ENCODE data around the gene PCARE. TPM values are rescaled to one million over a fixed set of nuclear protein-coding genes. Genes with fewer than 3 reads are reported as not detected.
"Not testable (repeated sequence)": the region's sequence is repeated elsewhere in the genome, so short reads cannot be mapped to it uniquely, and the experiment has no call there.

The PCARE gene
- total and polyA plus RNA-seq, 2 experiments from 2014 or later = 0.34 to 0.57 TPM

DNA sequence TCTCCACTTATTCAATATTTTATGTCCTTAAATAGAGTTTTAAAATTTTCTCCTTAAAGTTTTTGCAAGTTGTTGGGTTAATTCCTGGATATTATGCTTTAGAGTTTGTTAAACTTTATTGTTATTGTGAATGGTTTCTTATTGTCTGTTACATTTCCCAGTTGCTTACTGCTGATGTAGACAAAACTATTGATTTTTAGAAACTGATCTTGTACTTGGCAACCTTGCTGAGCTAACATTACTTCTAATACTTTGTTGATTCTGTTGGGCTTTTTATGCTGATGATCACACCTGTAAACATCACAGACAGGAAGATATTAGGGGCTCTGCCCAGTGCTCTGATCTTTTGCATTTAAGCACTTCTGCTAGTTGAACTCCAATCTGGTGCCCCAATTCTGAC lies 38.1 kb upstream of the PCARE start:
- no peak overlapping the region for H3K4me3 ChIP-seq
- H3K9me3 ChIP-seq (ENCODE audit: low read depth) = no peaks in the 10 kb centered on the region
- TF ChIP-seq, protein P1, sequence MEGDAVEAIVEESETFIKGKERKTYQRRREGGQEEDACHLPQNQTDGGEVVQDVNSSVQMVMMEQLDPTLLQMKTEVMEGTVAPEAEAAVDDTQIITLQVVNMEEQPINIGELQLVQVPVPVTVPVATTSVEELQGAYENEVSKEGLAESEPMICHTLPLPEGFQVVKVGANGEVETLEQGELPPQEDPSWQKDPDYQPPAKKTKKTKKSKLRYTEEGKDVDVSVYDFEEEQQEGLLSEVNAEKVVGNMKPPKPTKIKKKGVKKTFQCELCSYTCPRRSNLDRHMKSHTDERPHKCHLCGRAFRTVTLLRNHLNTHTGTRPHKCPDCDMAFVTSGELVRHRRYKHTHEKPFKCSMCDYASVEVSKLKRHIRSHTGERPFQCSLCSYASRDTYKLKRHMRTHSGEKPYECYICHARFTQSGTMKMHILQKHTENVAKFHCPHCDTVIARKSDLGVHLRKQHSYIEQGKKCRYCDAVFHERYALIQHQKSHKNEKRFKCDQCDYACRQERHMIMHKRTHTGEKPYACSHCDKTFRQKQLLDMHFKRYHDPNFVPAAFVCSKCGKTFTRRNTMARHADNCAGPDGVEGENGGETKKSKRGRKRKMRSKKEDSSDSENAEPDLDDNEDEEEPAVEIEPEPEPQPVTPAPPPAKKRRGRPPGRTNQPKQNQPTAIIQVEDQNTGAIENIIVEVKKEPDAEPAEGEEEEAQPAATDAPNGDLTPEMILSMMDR (IDR thresholded peaks at IDR 0.05; ENCODE audit: low read depth, low read length) = no peak
- H3K36me3 ChIP-seq = no peaks in the 10 kb centered on the region
- DNase-seq (ENCODE audit: low read depth in 1 of 2, low spot score in 1 of 2) = no peak
- peaks cover 6% of the 10 kb centered on the region for H3K4me1 ChIP-seq (ENCODE audit: low read depth)
- peaks cover 22% of the 10 kb centered on the region for H3K27me3 ChIP-seq
- no peak overlapping the region for H3K27ac ChIP-seq

DNA sequence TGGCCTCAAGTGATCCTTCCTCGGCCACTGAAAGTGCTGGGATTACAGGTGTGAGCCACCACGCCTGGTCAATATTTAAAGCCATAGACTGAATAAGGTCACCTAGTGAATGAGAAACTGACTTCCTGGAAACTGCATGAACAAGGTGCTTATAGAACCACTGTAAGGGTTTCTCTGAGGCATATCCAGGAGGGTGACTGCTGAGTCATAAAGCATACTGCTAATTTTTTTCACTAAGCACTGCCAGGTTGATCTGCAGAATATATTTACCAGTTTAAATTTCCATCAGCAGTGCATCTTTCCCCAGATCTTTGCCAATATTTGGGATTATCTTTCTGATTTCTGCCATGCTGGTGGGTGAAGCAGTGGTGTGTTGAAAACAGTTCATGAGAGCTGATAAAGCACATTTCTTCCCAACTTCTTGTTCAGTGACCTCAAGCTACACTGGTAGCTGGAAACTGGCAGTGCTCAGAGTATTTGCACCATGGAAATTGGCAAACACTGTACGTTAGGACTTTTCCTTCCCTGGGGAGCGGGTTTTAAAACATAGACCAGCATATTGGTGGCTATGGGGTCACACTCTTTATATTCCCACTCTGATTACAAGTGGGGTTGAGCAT lies 36.7 kb upstream of the PCARE start:
- Histone ChIP-seq H3K27ac (no peak overlapping the region), H3K9me3 (ENCODE audit: low read depth) (no peaks in the 10 kb centered on the region), H3K27me3 (peaks cover 8% of the 10 kb centered on the region), H3K4me3 (no peak overlapping the region), H3K4me1 (ENCODE audit: low read depth) (peaks cover 6% of the 10 kb centered on the region), H3K36me3 (no peaks in the 10 kb centered on the region)
- no peak for DNase-seq (ENCODE audit: low read depth in 1 of 2, low spot score in 1 of 2)
- TF ChIP-seq, protein P1 (IDR thresholded peaks at IDR 0.05; ENCODE audit: low read depth, low read length) = no peak

DNA sequence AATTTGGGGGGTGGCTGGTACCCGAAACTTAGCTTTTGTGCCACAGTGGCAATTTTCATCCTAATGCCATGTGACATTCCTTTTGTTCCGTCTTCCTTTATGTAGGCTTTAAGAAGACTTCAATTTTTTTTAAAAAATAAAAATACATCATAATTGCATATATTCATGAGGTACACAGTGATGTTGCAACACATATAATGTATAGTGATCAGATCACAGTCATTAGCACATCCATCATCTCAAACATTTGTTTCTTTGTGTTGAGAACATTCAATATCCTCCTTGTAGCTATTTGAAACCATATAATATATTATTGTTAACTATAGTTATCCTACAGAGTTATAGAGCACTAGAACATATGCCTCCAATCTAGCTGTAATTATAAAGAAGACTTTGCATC lies 34.9 kb upstream of the PCARE start:
- Histone ChIP-seq H3K36me3 (no peaks in the 10 kb centered on the region), H3K4me3 (no peak overlapping the region), H3K27me3 (no peaks in the 10 kb centered on the region), H3K27ac (no peak overlapping the region), H3K9me3 (ENCODE audit: low read depth) (no peaks in the 10 kb centered on the region), H3K4me1 (ENCODE audit: low read depth) (peaks cover 6% of the 10 kb centered on the region)
- DNase-seq (ENCODE audit: low read depth in 1 of 2, low spot score in 1 of 2) = no peak
- TF ChIP-seq, protein P1 (IDR thresholded peaks at IDR 0.05; ENCODE audit: low read depth, low read length) = no peak

DNA sequence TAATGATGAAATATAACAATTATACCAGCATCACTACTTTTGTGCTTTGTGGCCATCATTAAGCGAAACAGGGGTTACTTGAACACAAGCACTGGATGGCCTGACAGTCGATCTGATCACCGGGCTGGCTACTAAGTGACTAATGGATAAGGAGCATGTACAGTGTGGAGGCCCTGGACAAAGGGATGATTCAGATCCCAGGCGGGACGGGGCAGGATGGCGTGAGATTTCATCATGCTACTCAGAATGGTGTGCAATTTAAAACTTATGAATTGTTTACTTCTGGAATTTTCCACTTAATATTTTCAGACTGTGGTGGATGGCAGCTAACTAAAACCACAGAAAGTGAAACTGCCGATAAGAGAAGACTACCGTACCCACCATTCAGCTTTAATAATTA lies 33.9 kb upstream of the PCARE start:
- H3K9me3 ChIP-seq (ENCODE audit: low read depth) = no peaks in the 10 kb centered on the region
- no peak overlapping the region for H3K4me3 ChIP-seq
- TF ChIP-seq, protein P1 (IDR thresholded peaks at IDR 0.05; ENCODE audit: low read depth, low read length) = no peak
- H3K4me1 ChIP-seq (ENCODE audit: low read depth) = peaks cover 6% of the 10 kb centered on the region
- H3K36me3 ChIP-seq = no peaks in the 10 kb centered on the region
- H3K27me3 ChIP-seq = no peaks in the 10 kb centered on the region
- no peak overlapping the region for H3K27ac ChIP-seq
- DNase-seq (ENCODE audit: low read depth in 1 of 2, low spot score in 1 of 2) = peak in 1 of 2 donors; percentile 93

DNA sequence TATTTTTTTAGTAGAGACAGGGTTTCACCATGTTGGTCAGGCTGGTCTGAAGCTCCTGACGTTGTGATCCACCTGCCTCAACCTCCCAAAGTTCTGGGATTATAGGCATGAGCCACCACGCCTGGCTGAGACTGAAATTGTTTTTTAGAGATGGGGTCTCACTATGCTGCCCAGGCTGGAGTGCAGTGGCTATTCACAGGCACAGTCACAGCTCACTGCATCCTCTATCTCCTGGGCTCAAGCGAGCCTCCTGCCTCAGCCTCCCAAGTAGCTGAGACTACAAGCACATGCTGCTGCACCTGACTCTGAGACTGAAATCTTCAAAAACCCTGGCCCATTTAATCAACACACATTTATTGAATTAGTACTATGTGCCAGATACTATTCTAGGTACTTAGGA lies 33.2 kb upstream of the PCARE start:
- H3K4me3 ChIP-seq; DNase-seq (ENCODE audit: low read depth in 1 of 2, low spot score in 1 of 2); H3K36me3 ChIP-seq; H3K27me3 ChIP-seq; H3K4me1 ChIP-seq (ENCODE audit: low read depth); H3K9me3 ChIP-seq (ENCODE audit: low read depth); H3K27ac ChIP-seq: not testable (repeated sequence)

DNA sequence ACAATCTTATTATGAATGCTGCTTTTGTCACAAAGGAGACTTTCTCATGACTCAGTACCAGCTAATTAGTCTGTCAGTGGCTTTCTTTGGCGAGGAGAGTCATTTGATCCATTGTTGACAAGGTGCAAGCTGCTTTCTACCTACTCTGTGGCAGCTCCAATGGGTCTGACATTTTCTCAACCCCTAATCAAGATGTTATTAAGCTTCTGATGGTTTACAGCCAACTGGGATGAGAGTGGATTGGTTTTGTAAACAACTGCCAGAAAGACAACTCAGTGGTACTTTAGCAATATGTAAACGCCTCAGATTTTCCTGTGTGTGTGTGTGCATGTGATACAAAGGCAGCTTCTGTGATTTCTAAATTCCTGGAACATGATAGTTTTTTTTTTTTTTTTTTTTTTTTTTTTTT lies 32.7 kb upstream of the PCARE start:
- peak in 1 of 2 donors; percentile 52 for DNase-seq (ENCODE audit: low read depth in 1 of 2, low spot score in 1 of 2)
- H3K27ac ChIP-seq = no peak overlapping the region
- TF ChIP-seq, protein P1 (IDR thresholded peaks at IDR 0.05; ENCODE audit: low read depth, low read length) = no peak
- no peaks in the 10 kb centered on the region for H3K36me3 ChIP-seq
- no peaks in the 10 kb centered on the region for H3K9me3 ChIP-seq (ENCODE audit: low read depth)
- no peaks in the 10 kb centered on the region for H3K27me3 ChIP-seq
- H3K4me1 ChIP-seq (ENCODE audit: low read depth) = no peaks in the 10 kb centered on the region
- H3K4me3 ChIP-seq = no peak overlapping the region

Data from cardiac muscle cell (in vitro differentiated cells and primary cell).